ENCODE data around the gene CLCN7. TPM values are rescaled to one million over a fixed set of nuclear protein-coding genes. Genes with fewer than 3 reads are reported as not detected.

The CLCN7 gene
- polyA plus RNA-seq, 1 of the 3 experiments (the other 2 are of a cell fraction) = 44.3 TPM

- ChIA-PET CTCF (interaction anchor here (0.7 kb wide), 1 partner anchor 42 kb away, joined by 3 read pairs; no protein-coding TSS in a partner anchor), POLR2A (interaction anchor here (0.7 kb wide), 1 partner anchor 51 kb away, joined by 3 read pairs; no protein-coding TSS in a partner anchor)
- H3K36me3 ChIP-seq (replicated peaks in 1 of 2; ENCODE audit: control insufficient read depth in 1 of 2, insufficient read depth in 2 of 2, low read length in 1 of 2) = peaks cover 0 to 41% of the 10 kb centered on the region in 2 experiments
- no peaks in the 10 kb centered on the region for H3K9me3 ChIP-seq
- TF ChIP-seq MEF2A (IDR thresholded peaks at IDR 0.05; ENCODE audit: borderline replicate concordance, low read depth) = no peak
- no peak for TF ChIP-seq MXI1 (IDR thresholded peaks at IDR 0.05; ENCODE audit: low read depth, low read length)
- TF ChIP-seq FOSL2 (IDR thresholded peaks at IDR 0.05; ENCODE audit: borderline replicate concordance, low read depth) = no peak
- no peak for TF ChIP-seq REST (IDR thresholded peaks at IDR 0.05; ENCODE audit: low read depth, low read length)
- no peak for TF ChIP-seq POLR2AphosphoS5 (IDR thresholded peaks at IDR 0.05; ENCODE audit: low read depth, low read length)
- TF ChIP-seq PBX3 (IDR thresholded peaks at IDR 0.05) = no peak
- TF ChIP-seq TCF12 (IDR thresholded peaks at IDR 0.05) = no peak
- TF ChIP-seq RCOR1 (IDR thresholded peaks at IDR 0.05; ENCODE audit: low read length) = no peak
- TF ChIP-seq TAF1 (IDR thresholded peaks at IDR 0.05; ENCODE audit: borderline replicate concordance, low read depth, low read length) = no peak
- TF ChIP-seq GATA2 (CRISPR knock-in tag; IDR thresholded peaks at IDR 0.05) = no peak
- TF ChIP-seq JUND (IDR thresholded peaks at IDR 0.05) = no peak
- TF ChIP-seq EP300 (IDR thresholded peaks at IDR 0.05; ENCODE audit: borderline replicate concordance in 1 of 2, low read depth in 1 of 2, low read length in 1 of 2) = no peak
- no peak for TF ChIP-seq RXRA (IDR thresholded peaks at IDR 0.05; ENCODE audit: borderline replicate concordance, low read depth)
- no peak for TF ChIP-seq YY1 (IDR thresholded peaks at IDR 0.05; ENCODE audit: low read depth)
- no peaks in the 10 kb centered on the region for H4K20me1 ChIP-seq (ENCODE audit: insufficient read depth)
- no peak overlapping the region for H3K4me3 ChIP-seq (ENCODE audit: low read depth in 2 of 2, low read length in 1 of 2)
- H3K9ac ChIP-seq = no peak overlapping the region
- H3K4me2 ChIP-seq = no peak overlapping the region
- no peak overlapping the region for H3K27ac ChIP-seq (ENCODE audit: low read depth in 2 of 2, low read length in 1 of 2)
- no peaks in the 10 kb centered on the region for H3K79me2 ChIP-seq (ENCODE audit: insufficient read depth)
- no peak overlapping the region for H2AFZ ChIP-seq (ENCODE audit: low read depth)
- no peaks in the 10 kb centered on the region for H3K4me1 ChIP-seq (ENCODE audit: control insufficient read depth in 1 of 2, insufficient read depth in 2 of 2, low read depth in 1 of 2, low read length in 1 of 2)
- H3K9me2 ChIP-seq = no peaks in the 10 kb centered on the region
- H3K27me3 ChIP-seq (ENCODE audit: insufficient read depth) = no peaks in the 10 kb centered on the region
- no peaks in the 10 kb centered on the region for H3F3A ChIP-seq (replicated peaks; ENCODE audit: insufficient read depth)
- WGBS (ENCODE audit: low lambda C conversion rate) = 94% methylated on average over 20 of the region's 26 CpGs
- DNase-seq = no peak
Measured at GRCh38 chr16:1458336-1458976, 16.4 kb downstream of the CLCN7 start.

Measured in SK-N-SH (cell line).